KG1 (cell line): Measurements from ENCODE around the gene FNIP1.
"Not testable (repeated sequence)": the region's sequence is repeated elsewhere in the genome, so short reads cannot be mapped to it uniquely, and the experiment has no call there.

Experiments used
- DNase-seq: peaks from one replicate; lab custom pipeline; 2025; lab: John Stamatoyannopoulos, UW

The FNIP1 gene

GRCh38 chr5:131684595-131684994, 112.2 kb downstream of the FNIP1 start:
- no peak for DNase-seq

GRCh38 chr5:131684051-131684450, 112.8 kb downstream of the FNIP1 start:
- DNase-seq, result no peak

DNA sequence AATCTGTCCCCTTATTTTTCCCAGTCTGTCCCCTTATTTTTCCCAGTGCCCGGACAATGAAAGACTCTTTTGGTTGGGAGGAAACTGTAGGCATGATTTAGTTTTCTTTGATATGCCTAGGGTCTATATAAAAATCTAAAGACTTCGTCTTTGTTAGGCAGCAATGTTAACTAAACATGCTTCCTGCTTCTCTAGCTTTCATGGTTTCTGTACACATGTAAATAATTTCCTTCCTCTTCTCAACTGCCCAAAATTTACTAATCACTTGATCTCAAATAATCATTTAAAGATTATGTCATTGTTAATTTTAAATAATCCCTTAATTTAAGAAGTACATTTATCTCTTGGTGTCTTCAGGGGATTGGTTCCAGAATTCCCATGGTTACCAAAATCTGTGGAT, 114.0 kb downstream of the FNIP1 start:
- no peak for DNase-seq

- no peak for DNase-seq
Observed at GRCh38 chr5:131682175-131682574, 114.6 kb downstream of the FNIP1 start.

- no peak for DNase-seq
Observed at GRCh38 chr5:131679911-131680310, 116.9 kb downstream of the FNIP1 start.

GRCh38 chr5:131678273-131678672, 118.5 kb downstream of the FNIP1 start:
- not testable (repeated sequence) for DNase-seq

DNA sequence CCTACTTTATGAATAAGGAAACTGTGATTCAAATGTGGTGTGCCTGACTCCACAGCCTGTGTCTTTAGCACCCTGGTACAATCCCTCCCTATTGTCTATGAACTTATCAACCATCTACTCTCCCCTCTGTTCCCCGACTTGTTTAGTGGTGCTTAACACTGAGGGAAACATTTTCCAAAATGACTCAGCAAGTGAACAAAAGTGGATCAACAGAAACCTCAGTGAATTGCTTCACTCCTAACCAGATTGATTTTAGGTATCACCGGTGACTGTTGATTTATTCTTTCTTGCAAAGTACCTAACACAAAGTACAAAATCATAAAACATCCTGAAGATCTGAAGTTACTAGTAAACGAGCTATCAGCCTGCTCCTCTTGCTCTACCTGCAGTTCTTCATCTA, 119.7 kb downstream of the FNIP1 start:
- DNase-seq, result no peak

DNA sequence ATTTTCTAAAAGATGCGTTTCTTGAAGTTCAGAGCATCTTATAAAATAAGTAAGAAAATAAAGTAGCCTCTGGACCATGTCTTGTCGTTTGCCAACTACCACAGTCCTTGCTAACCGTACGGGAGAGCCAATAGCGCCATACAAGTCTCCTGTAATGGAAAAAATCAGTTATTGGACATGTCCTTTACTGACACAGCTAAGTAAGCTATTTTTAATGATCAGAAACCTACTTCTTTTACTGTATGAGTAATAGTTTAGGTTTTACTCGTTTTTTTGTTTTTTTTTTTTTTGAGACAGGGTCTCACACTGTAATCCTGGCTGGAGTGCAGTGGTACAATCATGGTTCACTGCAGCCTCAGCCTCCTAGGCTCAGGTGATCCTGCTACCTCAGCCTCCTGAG, 124.0 kb downstream of the FNIP1 start:
- DNase-seq, result no peak

DNA sequence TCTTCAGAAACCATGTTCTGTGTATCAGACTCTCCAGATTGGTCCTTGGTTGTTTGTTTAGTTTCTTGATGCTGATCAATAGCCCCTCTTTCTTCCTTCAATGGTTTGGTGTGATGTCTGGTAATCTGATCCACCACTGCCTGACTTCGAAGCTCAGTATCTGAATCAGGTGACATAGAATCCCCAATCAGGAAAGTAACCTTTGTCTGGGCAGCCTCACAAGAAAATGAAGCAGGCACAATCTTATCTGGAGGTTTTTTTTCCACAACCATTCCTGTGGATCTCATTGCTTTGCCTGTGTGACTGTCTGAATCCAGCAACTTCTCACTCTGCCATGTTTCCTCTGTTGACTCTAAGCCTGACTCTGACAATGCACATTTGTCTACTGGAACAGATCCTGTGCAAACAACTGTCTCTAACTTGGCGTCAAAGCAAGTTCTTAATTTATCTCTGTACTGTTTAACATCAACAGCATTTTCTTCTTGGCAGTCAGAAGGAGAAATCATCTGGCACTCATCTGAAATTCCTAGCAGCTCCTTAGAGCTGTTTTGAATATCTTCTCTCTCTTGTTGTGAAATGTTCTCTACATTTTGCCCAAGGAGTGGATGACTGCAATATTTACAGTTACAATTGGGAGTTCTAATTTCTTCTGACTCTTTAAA, 124.7 kb downstream of the FNIP1 start:
- DNase-seq, result no peak

DNA sequence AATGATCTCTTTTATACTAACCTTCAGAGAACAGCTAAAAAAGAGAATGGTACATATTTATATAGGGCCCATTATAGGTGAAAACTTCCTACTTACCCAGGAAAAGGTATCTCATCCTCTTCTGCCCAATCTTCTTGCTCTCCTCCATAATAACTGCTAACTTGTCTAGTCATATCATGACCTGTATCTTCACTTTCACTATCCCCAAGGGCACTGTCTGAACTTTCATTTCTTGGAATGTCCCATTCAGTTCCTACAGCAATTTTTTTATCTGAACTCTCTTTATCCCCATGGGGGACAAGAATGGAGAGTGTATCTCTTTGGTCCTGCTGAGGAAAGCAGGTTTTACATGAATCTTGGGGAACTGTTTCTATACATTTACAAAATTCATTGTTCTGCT, 125.4 kb downstream of the FNIP1 start:
- DNase-seq, result no peak

DNA sequence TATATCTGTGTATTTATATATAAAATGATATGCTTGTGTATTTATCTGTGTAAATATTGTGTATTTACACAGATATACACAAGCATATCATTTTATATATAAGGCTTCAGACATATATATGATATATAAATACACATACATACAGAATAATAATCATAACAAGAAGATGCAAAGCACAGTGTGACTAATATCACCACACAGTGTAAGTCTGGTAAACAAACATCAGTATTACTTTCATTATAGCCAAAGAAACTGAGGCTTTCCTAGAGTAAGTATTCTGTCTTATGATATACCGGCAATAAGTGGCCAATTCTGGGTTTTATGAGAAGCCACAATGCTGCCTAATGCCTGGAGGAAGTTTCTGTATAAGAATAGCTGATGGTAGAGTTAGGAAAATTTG, 131.9 kb downstream of the FNIP1 start:
- no peak for DNase-seq

- DNase-seq, result no peak
Observed at GRCh38 chr5:131661933-131662332, 134.9 kb downstream of the FNIP1 start.

- no peak for DNase-seq
Observed at GRCh38 chr5:131659841-131660240, 137.0 kb downstream of the FNIP1 start.

DNA sequence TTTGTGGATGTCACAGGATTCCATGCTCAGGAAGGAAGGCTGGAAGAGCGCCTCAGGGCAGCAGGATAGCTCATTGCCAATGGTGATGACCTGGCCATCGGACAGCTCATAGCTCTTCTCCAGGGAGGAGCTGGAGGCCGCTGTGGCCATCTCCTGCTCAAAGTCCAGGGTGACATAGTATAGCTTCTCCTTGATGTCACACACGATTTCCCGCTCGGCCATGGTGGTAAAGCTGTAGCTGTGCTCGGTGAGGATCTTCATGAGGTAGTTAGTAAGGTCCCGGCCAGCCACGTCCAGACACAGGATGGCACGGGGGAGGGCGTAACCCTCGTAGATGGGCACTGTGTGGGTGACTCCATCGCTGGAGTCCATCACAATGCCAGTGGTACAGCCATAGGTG, 137.5 kb downstream of the FNIP1 start:
- DNase-seq, result no peak

DNA sequence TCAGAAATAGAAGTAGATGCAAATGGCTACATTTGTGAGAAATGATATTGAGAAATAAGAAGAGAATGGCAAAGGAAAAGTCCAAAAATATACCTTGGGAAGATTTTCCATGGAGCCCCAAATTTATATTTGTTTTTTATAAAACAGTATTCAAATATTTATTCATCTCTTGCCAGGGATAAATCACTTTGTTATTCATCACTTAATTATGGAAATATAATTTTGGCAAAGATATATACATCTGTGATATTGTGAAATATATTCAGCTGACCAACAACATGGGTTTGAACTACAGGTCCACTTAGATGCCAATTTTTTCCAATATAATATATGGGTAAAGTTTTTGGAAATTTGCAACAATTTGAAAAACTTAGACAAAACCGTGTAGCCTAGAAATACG, 142.0 kb downstream of the FNIP1 start:
- DNase-seq, result no peak

GRCh38 chr5:131654309-131654708, 142.5 kb downstream of the FNIP1 start:
- no peak for DNase-seq

DNA sequence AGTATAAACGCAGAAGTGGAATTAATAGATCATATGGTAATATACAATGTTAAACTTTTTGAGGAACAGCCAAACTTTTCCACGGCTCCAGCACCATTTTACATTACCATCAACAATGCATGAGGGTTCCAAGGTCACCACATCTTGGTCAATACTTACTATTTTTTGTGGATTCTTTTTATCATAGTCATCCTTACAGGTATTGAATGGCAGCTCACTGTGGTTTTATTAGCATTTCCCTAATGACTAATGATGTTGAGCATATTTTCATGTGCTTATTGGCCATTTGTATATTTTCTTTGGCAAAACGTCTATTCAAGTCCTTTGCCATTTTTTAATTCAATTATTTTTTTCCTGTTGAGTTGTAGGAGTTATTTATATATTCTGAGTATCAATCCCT, 147.7 kb downstream of the FNIP1 start:
- DNase-seq, result no peak

- no peak for DNase-seq
Observed at GRCh38 chr5:131647048-131647769, 149.6 kb downstream of the FNIP1 start.

- no peak for DNase-seq
Observed at GRCh38 chr5:131644822-131645221, 152.0 kb downstream of the FNIP1 start.

GRCh38 chr5:131644370-131644769, 152.4 kb downstream of the FNIP1 start:
- DNase-seq, result no peak

DNA sequence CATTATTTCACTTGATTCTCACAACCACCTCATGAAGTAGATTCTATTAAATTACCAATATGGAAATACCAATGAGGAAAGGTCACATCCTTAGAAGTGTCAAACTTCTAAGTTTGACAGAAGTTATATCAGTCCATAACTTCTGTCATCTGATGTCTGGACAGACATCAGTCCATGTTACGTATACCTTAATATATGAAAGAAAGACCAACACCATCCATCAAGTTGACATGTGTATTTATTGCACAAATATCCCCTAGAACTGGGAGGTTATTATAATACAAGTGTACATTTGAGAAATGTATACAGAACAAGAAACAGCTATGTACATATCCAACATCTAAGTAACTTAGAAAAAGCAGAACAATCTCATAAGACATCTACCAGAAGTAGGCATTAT, 155.3 kb downstream of the FNIP1 start:
- no peak for DNase-seq

DNA sequence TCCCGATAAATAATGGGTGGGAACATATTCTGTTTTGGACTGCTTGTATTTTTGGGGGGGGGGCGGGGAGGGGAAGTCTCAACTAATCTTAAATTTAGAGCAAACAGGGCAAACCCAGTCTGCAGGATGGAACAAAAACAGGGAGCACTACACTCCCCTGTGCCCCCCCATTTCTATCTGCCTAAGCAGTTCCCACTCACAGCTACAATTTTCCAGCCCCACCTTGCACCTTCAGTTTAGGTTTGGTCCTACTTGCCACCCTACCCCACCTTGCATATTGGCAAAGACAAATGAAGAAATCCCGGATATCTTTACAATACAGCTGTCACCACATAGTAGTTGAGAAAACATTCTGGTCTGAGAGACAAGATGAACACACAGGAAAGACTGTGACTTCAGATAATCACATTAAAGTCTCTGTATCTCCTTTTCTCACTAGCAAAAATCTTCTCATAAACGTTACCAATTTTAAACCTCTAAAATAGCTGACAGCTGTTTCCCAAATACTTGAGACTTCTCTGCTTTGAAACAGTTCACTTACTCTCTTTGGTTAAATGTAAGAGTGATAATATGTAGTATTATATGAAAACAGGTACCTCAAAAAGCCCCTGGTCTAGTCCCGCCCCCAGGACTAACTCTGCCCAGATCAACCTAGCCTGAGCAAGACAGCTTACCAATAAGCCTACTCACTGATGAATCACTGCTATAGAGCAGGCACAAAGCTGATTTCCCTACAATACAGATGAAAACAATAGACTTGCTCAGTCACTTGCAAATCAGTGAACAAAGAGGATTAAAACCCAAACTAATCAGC, 156.6 kb downstream of the FNIP1 start:
- peak; percentile 25 for DNase-seq

GRCh38 chr5:131639148-131639547, 157.7 kb downstream of the FNIP1 start:
- no peak for DNase-seq
